HFFc6 (cell line): ENCODE results near the gene CLPTM1. TPM values are rescaled to one million over a fixed set of nuclear protein-coding genes. Genes with fewer than 3 reads are reported as not detected.
"Not testable (repeated sequence)": the region's sequence is repeated elsewhere in the genome, so short reads cannot be mapped to it uniquely, and the experiment has no call there.

Experiments
- DNase-seq: peaks from one replicate; pipeline ENCODE4 v3.0.0-alpha.2; 2018
- H3K27ac Mint-ChIP-seq: 2 replicates; pipeline ENCODE4 v1.8.0; 2020; ENCODE audit warnings: mild to moderate bottlenecking, mixed read lengths
- H3K27me3 Mint-ChIP-seq: 2 replicates; pipeline ENCODE4 v1.8.0; 2021; ENCODE audit warnings: mild to moderate bottlenecking, moderate library complexity, mixed read lengths; ENCODE audit not compliant: insufficient read depth
- H3K36me3 Mint-ChIP-seq: 2 replicates; pipeline ENCODE4 v1.8.0; 2021; ENCODE audit warnings: low read depth, mixed read lengths
- H3K4me1 Mint-ChIP-seq: 2 replicates; pipeline ENCODE4 v1.8.0; 2020; ENCODE audit warnings: low read depth, mixed read lengths
- H3K4me3 Mint-ChIP-seq: 2 replicates; pipeline ENCODE4 v1.8.0; 2020; ENCODE audit warnings: mild to moderate bottlenecking, moderate library complexity, mixed read lengths
- H3K9me3 Mint-ChIP-seq: 2 replicates; pipeline ENCODE4 v1.8.0; 2020; ENCODE audit warnings: mild to moderate bottlenecking, mixed read lengths
- total RNA-seq, 6 experiments: library from RNA; stranded (reverse); fragmentation: NEBNext Ultra II Directional; extraction: Animal tissue kit (Norgen Biotek cat#: 25700); gene quantifications; 2 replicates in 1 of 6; 3 replicates in 5 of 6; pipeline ENCODE4 v1.2.3, GENCODE V29; 2021
- TF ChIP-seq, protein P1 (sequence below): fragments of 200-600 bp; sonication (generic); IDR thresholded peaks from 2 replicates; pipeline ENCODE4 v1.5.0; 2021; ENCODE audit warnings: antibody characterized with exemption, mild to moderate bottlenecking

Gene CLPTM1
- total RNA-seq, 6 experiments from 2014 or later, result 160 to 184 (median 172) TPM

DNA sequence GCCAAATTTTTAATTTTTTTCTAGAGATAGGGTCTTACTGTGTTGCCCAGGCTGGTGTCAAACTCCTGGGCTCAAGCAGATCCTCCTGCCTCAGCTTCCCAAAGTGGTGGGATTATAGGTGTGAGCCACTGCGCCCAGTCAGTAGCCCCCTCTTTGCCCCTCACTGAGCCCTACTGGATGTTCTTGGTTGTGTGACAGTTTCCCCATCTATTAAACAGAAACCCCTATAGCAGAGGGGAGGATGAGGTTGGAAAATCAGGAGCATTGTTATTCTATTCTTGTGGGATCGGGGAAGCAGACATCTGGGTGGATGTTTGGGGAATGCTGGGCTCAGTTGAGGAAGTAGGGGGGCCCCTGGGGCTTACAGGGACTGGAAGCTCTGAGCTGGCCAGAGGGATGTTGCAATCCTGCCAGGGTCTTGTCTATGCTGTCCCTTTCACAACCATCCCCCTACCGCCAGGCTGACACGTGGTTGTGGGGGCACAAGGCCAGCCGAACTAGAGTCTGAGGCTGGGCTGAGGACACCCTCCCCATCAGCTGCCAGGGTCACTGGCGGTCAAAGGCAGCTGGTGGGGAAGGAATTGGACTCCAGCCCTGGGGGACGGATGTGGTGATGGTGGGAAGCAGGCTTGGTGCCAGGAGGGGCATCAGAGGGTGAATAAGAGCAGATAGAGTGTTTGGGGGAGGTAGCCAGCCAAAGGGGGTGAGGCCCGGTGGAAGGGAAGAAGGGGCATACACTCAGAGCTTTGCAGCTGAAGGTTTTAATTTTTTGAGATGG lies 29.9 kb upstream of the CLPTM1 start:
- Mint-ChIP-seq H3K4me1 (peaks cover 14% of the 10 kb centered on the region), H3K36me3 (no peaks in the 10 kb centered on the region), H3K27me3 (peaks cover 16% of the 10 kb centered on the region), H3K4me3 (no peak overlapping the region), H3K27ac (no peak overlapping the region), H3K9me3 (no peaks in the 10 kb centered on the region)
- no peak for DNase-seq
- TF ChIP-seq, protein P1, sequence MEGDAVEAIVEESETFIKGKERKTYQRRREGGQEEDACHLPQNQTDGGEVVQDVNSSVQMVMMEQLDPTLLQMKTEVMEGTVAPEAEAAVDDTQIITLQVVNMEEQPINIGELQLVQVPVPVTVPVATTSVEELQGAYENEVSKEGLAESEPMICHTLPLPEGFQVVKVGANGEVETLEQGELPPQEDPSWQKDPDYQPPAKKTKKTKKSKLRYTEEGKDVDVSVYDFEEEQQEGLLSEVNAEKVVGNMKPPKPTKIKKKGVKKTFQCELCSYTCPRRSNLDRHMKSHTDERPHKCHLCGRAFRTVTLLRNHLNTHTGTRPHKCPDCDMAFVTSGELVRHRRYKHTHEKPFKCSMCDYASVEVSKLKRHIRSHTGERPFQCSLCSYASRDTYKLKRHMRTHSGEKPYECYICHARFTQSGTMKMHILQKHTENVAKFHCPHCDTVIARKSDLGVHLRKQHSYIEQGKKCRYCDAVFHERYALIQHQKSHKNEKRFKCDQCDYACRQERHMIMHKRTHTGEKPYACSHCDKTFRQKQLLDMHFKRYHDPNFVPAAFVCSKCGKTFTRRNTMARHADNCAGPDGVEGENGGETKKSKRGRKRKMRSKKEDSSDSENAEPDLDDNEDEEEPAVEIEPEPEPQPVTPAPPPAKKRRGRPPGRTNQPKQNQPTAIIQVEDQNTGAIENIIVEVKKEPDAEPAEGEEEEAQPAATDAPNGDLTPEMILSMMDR, result no peak

DNA sequence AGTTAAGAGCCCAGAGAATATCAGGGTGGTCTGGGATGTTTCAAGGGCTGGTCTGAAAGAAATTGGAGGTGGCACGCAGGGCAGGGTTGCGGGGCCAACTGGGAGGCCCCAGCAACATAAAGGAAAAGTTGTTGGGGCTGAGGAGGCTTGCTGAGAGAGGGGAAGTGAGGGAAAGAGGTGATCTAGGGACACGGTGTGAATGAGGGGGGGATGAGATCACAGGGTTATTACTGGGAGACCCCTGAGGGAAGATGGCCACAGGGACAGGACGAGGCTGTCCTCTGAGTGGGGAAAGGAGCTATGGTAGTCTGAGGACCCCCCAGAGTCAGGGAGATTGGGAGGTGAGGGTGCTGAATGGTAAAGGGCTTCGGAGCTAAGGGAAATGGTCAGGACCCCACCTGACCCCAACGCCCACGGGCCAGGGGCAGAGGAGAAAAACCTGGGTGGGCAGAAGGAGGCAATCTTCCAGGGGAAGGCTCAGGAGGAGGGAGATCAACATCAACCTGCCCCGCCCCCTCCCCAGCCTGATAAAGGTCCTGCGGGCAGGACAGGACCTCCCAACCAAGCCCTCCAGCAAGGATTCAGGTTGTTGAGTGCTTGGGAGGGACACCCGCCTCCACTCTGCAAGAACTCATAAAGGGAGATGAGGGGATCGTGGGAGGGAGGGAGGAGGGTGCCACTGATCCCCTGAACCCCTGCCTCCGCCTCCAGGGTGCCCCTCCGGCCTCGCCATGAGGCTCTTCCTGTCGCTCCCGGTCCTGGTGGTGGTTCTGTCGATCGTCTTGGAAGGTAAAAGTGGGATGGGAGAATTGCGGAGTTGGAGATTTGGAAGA lies 28.7 kb upstream of the CLPTM1 start:
- H3K4me3 Mint-ChIP-seq, result peak overlapping the region; percentile 65
- H3K4me1 Mint-ChIP-seq, result peaks cover 14% of the 10 kb centered on the region
- H3K9me3 Mint-ChIP-seq, H3K27ac Mint-ChIP-seq, H3K36me3 Mint-ChIP-seq, DNase-seq: not testable (repeated sequence)
- H3K27me3 Mint-ChIP-seq, result peaks cover 16% of the 10 kb centered on the region

DNA sequence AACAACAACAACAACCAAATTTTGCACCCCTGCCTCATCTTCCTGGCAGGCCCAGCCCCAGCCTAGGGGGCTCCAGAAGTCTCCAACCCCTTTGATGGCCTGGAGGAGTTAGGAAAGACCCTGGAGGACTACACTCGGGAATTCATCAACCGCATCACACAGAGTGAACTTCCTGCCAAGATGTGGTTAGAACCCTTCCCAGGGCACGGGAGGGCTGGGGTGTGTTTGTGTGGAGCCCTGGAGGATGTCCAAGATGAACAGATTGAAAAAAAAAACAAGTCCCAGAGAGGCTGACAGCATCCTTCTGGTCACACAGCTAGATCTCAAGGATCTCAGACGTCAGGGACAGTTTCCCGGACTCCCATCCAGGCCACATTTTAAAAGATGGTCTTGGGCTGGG lies 27.4 kb upstream of the CLPTM1 start:
- Mint-ChIP-seq H3K27ac (no peak overlapping the region), H3K27me3 (peaks cover 20% of the 10 kb centered on the region), H3K9me3 (no peaks in the 10 kb centered on the region), H3K36me3 (no peaks in the 10 kb centered on the region), H3K4me3 (no peak overlapping the region), H3K4me1 (peaks cover 14% of the 10 kb centered on the region)
- DNase-seq, result no peak
- TF ChIP-seq, protein P1, result no peak

DNA sequence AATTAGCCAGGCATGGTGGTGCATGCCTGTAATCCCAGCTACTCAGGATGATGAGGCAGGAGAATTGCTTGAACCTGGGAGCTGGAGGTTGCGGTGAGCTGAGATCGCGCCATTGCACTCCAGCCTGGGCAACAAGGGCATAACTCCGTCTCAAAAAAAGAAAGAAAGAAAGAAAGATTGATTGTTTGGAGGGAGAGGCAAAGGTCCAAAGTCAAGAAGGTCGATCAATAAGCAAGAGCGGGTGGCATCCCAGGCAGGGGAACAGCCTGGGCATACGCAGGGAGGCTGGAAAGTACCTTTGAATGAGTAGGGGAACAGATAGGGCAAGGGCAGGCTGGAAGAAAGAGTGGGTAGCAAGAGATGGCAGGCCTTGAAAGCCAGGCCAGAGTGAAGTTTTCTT lies 25.1 kb upstream of the CLPTM1 start:
- TF ChIP-seq, protein P1, result no peak
- peaks cover 20% of the 10 kb centered on the region for H3K27me3 Mint-ChIP-seq
- H3K4me3 Mint-ChIP-seq, result no peak overlapping the region
- H3K4me1 Mint-ChIP-seq, result peaks cover 12% of the 10 kb centered on the region
- H3K9me3 Mint-ChIP-seq, result no peaks in the 10 kb centered on the region
- H3K27ac Mint-ChIP-seq, result no peak overlapping the region
- DNase-seq, result no peak
- no peaks in the 10 kb centered on the region for H3K36me3 Mint-ChIP-seq

DNA sequence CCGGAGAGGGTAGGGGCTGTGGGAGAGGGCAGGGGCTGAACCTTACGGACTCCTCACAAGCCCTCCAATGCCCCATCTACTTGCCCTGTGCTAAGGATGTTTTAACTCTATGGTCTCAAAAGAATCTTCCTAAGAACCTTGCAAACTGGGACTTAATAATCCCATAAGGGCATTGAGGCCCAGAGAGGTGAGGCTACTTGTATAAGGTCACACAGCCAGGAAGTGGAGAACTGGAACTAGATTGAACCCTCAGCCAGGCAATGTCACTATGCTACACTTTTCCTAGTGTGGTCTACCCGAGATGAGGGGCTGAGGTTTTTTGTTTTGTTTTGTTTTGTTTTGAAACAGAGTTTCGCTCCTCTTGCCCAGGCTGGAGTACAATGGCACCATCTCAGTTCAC lies 23.6 kb upstream of the CLPTM1 start:
- Mint-ChIP-seq H3K9me3 (no peaks in the 10 kb centered on the region), H3K4me1 (peaks cover 6% of the 10 kb centered on the region), H3K36me3 (no peaks in the 10 kb centered on the region), H3K27me3 (peaks cover 18% of the 10 kb centered on the region), H3K27ac (no peak overlapping the region), H3K4me3 (no peak overlapping the region)
- TF ChIP-seq, protein P1, result no peak
- DNase-seq, result no peak

DNA sequence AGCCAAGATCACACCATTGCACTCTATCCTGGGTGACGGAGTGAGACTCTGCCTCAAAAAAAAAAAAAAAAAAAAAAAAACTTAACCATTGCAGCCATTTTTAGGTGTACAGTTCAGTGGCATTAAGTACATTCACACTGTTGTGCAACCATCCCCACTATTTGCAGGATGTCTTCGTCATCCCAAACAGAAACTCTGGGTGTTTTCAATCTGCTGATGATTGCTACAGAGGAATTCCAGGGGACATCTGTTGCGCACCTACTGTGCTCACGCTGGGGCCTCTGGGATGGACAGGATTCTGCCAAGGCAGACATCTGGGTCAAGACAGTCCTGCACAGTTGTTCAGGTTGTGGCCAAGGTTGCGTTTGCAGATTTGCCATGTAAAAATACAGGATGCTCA lies 15.5 kb upstream of the CLPTM1 start:
- DNase-seq, result no peak
- no peaks in the 10 kb centered on the region for H3K36me3 Mint-ChIP-seq
- H3K4me1 Mint-ChIP-seq, result peaks cover 8% of the 10 kb centered on the region
- H3K9me3 Mint-ChIP-seq, result no peaks in the 10 kb centered on the region
- TF ChIP-seq, protein P1, result no peak
- H3K27me3 Mint-ChIP-seq, result peaks cover 7% of the 10 kb centered on the region
- no peak overlapping the region for H3K27ac Mint-ChIP-seq
- no peak overlapping the region for H3K4me3 Mint-ChIP-seq
